Stimulated activated memory B cell treated with anti-CD40 and anti-IgM and Interleukin-4, amounts not matched to agents 10 μg/mL and 1 μg/mL and 100 μg/mL, for 72 hours (primary cell): Measurements from ENCODE around the gene C2orf42.
"Not testable (repeated sequence)": the region's sequence is repeated elsewhere in the genome, so short reads cannot be mapped to it uniquely, and the experiment has no call there.

Experiments used
- ATAC-seq: fragments of 150-1000 bp; cut with Tn5 transposase; 2 replicates; pipeline ENCODE4 v1.10.0; 2021
- H3K27ac Mint-ChIP-seq: one replicate; pipeline ENCODE4 v1.8.0; 2022; ENCODE audit warnings: mild to moderate bottlenecking, mixed read lengths
- H3K27me3 Mint-ChIP-seq: one replicate; pipeline ENCODE4 v1.8.0; 2022; ENCODE audit warnings: mixed read lengths
- H3K36me3 Mint-ChIP-seq: one replicate; pipeline ENCODE4 v1.8.0; 2022; ENCODE audit warnings: mixed read lengths
- H3K4me1 Mint-ChIP-seq: one replicate; pipeline ENCODE4 v1.8.0; 2022; ENCODE audit warnings: mixed read lengths
- H3K4me3 Mint-ChIP-seq: one replicate; pipeline ENCODE4 v1.8.0; 2022; ENCODE audit warnings: mild to moderate bottlenecking, moderate library complexity, mixed read lengths
- H3K9me3 Mint-ChIP-seq: one replicate; pipeline ENCODE4 v1.8.0; 2022; ENCODE audit warnings: mixed read lengths

C2orf42 gene

DNA sequence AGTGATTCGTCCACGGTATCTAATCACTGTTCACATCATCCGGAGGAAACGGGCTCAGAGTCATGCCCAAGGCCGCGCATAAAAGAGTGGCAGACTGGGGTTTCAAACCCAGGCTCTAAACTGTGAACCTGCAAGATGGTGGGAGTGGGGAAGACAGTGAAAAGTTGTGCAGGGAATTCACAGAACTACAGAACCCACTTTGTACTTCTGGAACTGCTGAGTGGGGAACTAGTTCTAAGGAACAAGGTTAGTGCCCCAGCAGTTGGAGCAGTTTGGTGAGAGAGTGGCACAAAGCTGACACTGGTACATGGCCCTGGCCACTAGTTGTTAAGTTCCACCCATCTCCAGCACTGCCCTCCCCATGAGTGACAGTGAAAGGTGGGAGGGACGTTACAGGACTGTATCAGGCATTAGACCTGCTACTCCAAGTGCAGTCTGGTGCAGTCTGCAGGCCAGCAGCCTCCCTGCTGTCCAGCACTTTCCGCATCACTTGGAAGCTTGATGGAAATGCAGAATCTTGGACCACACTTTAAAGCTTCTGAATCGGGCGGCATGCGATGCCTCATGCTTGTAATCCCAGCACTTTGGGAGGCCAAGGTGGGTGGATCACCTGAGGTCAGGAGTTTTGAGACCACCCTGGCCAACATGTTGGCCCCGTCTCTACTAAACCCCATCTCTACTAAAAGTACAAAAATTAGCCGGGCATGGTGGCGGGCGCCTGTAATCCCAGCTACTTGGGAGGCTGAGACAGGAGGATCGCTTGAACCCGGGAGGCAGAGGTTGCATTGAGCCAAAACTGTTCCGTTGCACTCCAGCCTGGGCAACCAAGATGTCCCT lies 47.3 kb downstream of the C2orf42 start:
- Mint-ChIP-seq H3K9me3 (no peaks in the 10 kb centered on the region), H3K27me3 (no peaks in the 10 kb centered on the region), H3K36me3 (no peaks in the 10 kb centered on the region), H3K4me3 (peak overlapping the region; percentile 91), H3K4me1 (peaks cover 50% of the 10 kb centered on the region), H3K27ac (peak overlapping the region; percentile 95)
- peak; percentile 14 for ATAC-seq

DNA sequence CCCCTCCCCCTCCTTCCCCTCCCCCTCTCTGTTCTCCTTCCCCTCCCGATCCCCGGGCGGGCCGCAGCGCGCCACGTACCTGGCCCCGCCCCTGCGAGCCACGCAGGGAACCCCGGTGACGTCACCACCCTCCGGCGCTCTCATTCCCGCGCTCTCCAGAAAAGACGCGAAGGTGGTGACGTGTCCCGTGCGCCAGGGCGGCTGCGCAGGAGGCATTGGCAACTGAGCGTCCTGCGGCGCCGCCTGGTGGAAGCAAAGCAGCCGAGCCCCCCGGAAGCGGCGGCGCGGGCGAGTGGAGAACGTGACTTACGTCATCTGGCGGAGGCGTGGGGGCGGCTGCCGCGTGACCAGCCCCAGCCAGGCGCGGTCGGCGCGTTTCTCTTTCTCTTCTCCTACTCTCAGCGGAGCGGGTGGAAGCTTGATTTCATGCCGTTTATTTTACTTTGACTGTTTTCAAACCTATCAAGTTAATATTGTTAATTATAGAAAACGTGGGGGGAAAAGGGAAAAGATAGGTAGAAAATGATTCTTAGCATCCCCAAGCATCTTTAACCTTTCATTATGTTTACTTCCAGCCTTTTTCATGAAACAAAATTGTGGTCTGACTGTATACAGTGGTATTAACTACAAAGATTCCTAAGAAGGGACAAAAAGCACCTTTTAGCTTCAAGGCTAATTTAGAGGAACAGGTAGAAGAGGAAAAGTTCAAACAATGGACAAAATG lies 48.1 kb downstream of the C2orf42 start:
- Mint-ChIP-seq H3K27me3 (no peaks in the 10 kb centered on the region), H3K9me3 (no peaks in the 10 kb centered on the region), H3K4me3 (peak overlapping the region; percentile 91), H3K4me1 (peaks cover 52% of the 10 kb centered on the region), H3K36me3 (no peaks in the 10 kb centered on the region), H3K27ac (peak overlapping the region; percentile 95)
- peak; percentile 85 for ATAC-seq

DNA sequence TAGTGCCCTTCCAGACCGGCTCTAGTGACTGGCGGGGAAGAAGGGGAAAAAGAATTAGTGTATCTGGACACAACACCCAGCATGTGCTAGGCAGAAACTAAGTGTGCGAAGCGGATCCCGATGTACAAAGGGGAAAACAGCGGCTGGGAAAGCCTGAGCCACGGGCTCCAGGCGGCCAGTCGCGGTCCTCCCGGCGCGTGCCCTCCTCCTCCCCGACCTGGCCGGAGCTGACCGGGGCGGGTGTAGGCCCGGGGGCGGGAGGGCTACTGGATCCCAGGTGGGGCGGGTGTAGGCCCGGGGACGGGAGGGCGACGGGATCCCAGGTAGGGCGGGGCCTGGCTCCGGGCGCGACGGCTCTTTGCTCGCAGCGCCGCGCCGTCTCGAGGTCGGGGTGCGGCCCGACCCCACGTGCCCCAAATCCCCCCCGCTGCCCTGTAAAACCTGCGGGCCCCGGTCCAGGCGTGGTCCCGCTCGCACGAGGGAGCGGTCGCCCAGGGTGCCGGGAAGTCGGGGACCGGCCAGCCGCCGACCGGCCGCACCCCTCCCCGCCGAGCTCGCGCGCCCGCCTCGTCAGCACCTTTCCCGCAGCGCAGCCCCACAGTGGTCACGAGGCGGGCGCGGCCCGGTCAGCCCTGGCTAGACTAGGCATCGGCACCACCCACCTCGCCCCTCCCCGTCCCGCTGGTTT lies 48.8 kb downstream of the C2orf42 start:
- Mint-ChIP-seq H3K4me1 (peaks cover 58% of the 10 kb centered on the region), H3K9me3 (no peaks in the 10 kb centered on the region), H3K4me3 (peak overlapping the region; percentile 91), H3K36me3 (no peaks in the 10 kb centered on the region), H3K27ac (peak overlapping the region; percentile 95), H3K27me3 (no peaks in the 10 kb centered on the region)
- peak; percentile 70 for ATAC-seq

DNA sequence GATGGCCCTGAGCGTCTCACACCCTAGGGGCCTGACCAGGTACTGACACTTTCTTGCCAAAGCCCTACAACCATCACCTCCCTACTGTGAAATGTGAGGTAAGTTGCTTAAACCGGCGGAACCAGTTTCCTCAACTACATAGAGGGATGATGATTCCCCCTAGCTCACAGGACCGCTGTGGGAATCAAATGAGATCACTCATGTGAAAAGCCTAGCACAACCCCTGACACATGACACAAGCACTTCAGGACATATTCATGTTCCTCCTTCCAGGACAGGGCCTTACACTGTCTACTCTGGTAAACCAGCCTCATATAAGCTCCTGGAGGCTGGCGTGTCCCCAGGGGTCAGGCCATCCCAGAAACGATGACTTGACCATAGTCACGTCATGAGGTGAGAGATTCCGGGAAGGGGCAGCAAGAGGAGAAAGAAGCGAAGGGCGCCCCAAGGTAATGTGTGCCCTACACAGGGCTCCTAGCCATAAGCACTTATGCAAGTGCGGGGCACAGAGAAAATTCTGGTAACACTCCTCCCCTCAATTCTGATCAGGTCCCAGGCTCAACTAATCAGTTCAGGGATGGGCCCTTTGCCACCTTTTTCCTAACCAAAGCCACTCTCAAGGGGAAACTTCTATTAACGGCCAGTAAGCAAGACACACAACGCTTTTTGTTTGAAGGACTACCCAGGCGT lies 49.5 kb downstream of the C2orf42 start:
- ATAC-seq = peak; percentile 66
- Mint-ChIP-seq H3K36me3 (no peaks in the 10 kb centered on the region), H3K27ac (peak overlapping the region; percentile 95), H3K9me3 (no peaks in the 10 kb centered on the region), H3K4me1 (peaks cover 56% of the 10 kb centered on the region), H3K4me3 (peak overlapping the region; percentile 91), H3K27me3 (no peaks in the 10 kb centered on the region)

DNA sequence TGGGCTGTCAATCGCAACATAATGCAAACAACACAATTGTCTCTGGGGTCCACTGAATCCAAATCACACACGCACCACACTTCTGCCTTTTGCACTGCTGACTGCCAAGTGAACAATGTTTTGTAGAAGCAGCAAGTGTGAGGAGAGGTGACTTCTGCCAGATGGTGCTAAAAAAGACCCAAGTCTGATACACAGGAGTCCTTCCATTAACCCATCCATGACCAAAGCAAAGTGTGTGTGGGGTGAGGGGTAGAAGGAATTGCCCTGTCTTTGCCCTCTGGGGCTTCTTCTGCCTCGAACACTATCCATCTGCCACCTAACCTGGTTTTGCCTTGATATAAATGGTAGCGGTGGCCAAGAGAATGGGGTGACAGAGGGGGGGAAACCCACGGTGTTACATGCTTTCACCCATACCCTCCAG lies 50.0 kb downstream of the C2orf42 start:
- peaks cover 56% of the 10 kb centered on the region for H3K4me1 Mint-ChIP-seq
- H3K36me3 Mint-ChIP-seq = no peaks in the 10 kb centered on the region
- H3K9me3 Mint-ChIP-seq = no peaks in the 10 kb centered on the region
- peak overlapping the region; percentile 95 for H3K27ac Mint-ChIP-seq
- H3K4me3 Mint-ChIP-seq = peak overlapping the region; percentile 91
- H3K27me3 Mint-ChIP-seq = no peaks in the 10 kb centered on the region
- ATAC-seq = no peak

DNA sequence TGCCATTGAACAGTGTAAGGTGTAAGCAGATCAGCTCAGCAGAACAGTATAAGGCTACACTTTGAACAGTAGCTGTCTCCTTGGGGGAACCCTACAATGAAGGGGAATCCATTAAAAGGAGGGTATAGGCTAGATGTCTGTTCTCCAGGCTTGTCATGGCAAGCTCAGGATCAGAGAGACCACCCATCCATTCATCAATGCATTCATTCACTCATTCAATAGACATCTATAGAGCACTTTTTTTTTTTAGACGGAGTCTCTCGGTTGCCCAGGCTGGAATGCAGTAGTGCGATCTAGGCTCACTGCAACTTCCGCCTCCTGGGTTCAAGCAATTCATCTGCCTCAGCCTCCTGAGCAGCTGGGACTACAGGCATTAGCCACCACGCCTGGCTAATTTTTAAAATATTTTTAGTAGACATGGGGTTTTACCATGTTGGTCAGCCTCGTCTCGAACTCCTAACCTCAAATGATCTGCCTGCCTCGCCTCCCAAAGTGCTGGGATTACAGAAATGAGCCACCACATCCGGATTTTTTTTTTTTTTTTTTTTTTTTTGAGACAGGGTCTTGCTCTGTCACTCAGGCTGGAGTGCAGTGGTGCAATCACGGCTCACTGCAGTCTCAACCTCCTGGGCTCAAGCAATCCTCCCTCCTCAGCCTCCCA lies 56.4 kb downstream of the C2orf42 start:
- Mint-ChIP-seq H3K4me1 (peaks cover 65% of the 10 kb centered on the region), H3K27ac (peak overlapping the region; percentile 97)
- not testable (repeated sequence) for ATAC-seq, H3K9me3 Mint-ChIP-seq, H3K4me3 Mint-ChIP-seq, H3K27me3 Mint-ChIP-seq, H3K36me3 Mint-ChIP-seq

DNA sequence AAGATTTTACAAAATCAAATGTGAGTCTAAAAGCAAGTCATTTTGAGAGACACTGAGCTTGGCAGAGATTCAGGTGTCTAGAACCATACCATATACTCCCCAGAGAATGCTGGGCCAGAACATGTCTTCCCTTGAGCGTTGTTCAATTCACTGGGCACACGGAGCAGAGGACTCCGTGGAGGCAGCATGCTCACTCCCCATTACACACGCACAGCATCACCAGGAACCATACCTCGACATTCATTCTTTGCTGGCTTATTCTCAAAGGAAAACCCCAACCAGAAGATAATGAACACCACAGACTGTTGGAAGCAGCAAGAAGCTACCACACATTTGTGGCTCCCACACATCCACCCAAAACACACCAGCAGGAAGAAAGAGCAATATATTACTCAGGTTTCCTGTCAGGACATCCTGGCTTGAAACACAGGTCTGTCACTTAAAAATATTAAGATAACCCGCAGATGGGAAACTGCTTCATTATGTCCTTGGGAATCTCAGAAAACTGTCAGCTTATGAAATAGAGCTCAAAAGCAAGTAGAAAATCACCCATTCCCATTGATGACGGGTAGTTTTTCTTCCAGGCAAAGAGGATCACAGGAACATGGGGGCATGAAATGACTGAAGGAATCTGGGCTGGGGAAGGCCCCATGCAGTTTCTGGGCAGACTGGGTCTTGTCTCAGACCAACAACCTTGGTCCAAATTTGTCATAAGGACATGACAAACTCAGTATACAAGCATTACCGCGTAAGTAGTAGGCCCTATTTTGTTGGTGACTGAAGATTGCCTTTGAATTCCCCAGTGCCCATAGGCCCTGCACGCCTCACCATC lies 57.1 kb downstream of the C2orf42 start:
- ATAC-seq = peak; percentile 69
- peak overlapping the region; percentile 89 for H3K4me3 Mint-ChIP-seq

DNA sequence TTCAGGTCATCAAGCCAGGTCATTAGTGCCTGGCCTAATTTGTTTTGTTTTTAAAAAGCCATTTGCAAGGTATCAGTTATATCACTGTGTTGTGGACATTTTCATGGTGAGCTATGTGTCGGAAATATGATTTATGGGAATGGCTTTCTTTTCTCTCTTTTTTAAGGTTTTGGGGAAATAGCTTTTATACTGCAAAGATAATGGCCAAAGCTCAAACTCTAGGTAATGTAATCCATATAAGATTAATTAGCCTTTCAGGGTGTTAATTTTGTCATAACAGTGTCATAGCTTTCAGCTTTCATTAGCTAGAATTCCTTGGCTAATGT lies 57.7 kb downstream of the C2orf42 start:
- H3K4me3 Mint-ChIP-seq = peak overlapping the region; percentile 89
- no peaks in the 10 kb centered on the region for H3K27me3 Mint-ChIP-seq
- H3K36me3 Mint-ChIP-seq = peaks cover 11% of the 10 kb centered on the region
- H3K9me3 Mint-ChIP-seq = no peaks in the 10 kb centered on the region
- H3K4me1 Mint-ChIP-seq = peaks cover 69% of the 10 kb centered on the region
- no peak for ATAC-seq
- H3K27ac Mint-ChIP-seq = peak overlapping the region; percentile 97

More for the DNA sequence above, 57.1 kb downstream of the C2orf42 start:
- H3K4me1 Mint-ChIP-seq = peaks cover 67% of the 10 kb centered on the region
- peaks cover 11% of the 10 kb centered on the region for H3K36me3 Mint-ChIP-seq
- H3K27me3 Mint-ChIP-seq = no peaks in the 10 kb centered on the region
- H3K9me3 Mint-ChIP-seq = no peaks in the 10 kb centered on the region
- peak overlapping the region; percentile 97 for H3K27ac Mint-ChIP-seq

DNA sequence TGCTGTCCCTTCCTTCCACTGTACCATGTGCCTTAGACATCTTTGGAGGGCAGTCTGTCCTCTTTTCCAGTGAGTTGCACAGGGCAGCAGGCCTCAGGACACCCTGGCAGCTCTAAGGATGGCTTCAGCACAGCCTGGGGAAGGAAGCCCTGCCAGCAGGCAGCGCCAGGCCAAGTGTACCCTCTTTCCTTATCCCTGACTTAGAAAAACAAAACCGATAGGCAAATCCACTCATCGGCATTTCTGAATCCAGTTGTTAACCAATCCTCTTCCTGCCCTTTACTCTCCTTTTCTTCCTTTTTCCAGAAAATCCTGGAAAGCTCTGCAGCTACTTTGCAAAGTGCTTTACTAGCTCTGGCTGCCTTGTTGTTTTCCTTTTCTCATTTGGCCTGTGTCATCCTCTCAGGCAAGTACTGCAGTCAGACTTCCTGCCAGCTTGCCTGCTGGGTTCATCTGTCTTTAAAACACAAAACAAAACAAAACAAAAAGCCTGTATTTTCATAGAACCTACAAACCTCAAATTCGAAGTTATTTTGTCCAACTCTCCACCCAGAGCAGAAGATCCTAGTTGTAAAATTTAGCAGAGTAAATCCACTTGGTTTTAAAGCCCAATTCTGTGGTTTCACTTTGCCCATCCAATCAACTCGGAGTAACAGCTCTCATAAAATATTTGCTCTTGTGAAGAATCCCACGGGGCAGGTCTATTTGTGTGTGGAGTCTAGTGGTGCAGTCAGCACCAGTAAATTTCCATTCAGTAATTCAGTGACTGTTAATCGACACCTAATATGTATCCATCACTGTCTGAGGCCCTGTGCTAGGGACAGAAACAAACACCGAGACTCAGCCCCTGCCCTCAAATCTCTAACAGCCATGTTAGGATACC lies 58.3 kb downstream of the C2orf42 start:
- H3K27ac Mint-ChIP-seq = peak overlapping the region; percentile 97
- peak; percentile 86 for ATAC-seq
- peak overlapping the region; percentile 89 for H3K4me3 Mint-ChIP-seq
- peaks cover 70% of the 10 kb centered on the region for H3K4me1 Mint-ChIP-seq
- no peaks in the 10 kb centered on the region for H3K27me3 Mint-ChIP-seq
- H3K9me3 Mint-ChIP-seq = no peaks in the 10 kb centered on the region
- peaks cover 11% of the 10 kb centered on the region for H3K36me3 Mint-ChIP-seq

DNA sequence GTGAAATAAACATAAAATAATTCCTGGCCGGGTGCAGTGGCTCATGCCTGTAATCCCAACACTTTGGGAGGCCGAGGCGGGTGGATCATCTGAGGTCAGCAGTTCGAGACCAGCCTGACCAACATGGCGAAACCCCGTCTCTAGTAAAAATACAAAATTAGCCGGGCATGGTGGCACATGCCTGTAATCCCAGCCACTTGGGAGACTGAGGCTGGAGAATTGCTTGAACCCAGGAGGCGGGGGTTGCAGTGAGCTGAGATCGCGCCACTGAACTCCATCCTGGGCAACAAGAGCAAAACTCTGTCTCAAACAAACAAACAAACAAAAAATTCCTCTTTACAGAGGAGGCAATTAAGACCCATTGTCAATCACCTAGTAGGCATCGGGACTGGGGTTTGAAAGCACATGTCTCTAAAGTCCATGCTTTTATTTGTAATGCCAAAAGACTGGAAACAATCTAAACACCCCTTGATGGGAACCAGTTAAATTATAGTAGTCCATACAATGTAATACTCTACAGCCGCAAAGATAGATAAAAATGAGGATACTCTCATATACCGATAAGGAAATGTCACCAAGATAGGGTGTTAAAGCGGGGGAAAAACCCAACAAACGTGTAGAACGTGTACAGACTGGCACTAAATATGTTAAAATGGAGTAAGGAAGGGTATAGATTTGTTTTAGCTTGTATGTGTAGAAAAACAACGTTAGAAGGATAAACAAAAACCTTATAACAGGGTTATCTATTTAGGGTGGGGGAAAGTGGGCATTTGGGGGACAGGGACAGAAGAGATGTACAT lies 59.3 kb downstream of the C2orf42 start:
- H3K9me3 Mint-ChIP-seq, ATAC-seq, H3K27me3 Mint-ChIP-seq: not testable (repeated sequence)
- H3K36me3 Mint-ChIP-seq = peaks cover 11% of the 10 kb centered on the region
- peak overlapping the region; percentile 97 for H3K27ac Mint-ChIP-seq
- peak overlapping the region; percentile 80 for H3K4me3 Mint-ChIP-seq
- peaks cover 67% of the 10 kb centered on the region for H3K4me1 Mint-ChIP-seq

DNA sequence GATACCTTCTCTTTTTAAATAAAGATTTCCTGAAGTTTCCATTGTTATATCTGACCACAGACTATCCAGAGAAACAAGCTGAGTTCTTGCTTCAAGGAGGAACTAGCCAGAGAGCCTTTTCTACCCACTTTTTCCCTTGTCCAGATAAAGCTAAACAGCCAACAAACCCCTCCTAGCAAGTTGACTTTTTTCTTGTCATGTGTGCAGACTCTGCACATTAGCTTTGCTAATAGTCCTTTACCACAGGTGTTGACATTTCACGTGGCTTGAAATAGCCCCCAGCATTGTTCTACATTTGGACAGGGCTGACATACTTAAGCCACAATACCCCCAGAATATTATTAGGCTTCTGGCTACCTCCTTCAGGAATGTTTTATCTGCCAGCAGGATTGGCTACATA lies 62.8 kb downstream of the C2orf42 start:
- Mint-ChIP-seq H3K36me3 (peaks cover 11% of the 10 kb centered on the region), H3K4me3 (no peak overlapping the region), H3K27ac (peak overlapping the region; percentile 100), H3K4me1 (peaks cover 69% of the 10 kb centered on the region), H3K27me3 (no peaks in the 10 kb centered on the region), H3K9me3 (no peaks in the 10 kb centered on the region)
- no peak for ATAC-seq

DNA sequence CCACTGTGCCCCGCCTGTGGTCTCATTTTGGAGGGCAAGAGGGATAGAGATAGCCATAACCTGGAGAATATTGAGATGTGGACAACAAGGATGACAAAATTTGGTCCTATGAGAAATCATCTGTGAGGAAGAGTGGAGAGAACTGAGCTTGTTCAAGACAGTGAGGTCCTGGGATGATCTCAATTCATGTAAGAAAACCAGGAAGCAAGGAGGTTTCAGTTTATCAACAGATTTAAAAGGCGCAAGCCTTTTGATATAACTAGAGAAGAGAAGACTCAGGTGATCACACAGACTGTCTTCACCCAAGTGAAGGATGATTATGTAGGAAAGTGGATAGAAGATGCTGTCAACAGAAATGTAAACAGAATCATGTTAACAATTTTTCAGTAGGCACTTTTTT lies 64.4 kb downstream of the C2orf42 start:
- no peaks in the 10 kb centered on the region for H3K27me3 Mint-ChIP-seq
- H3K36me3 Mint-ChIP-seq = peaks cover 11% of the 10 kb centered on the region
- ATAC-seq = no peak
- H3K4me3 Mint-ChIP-seq = peak overlapping the region; percentile 89
- H3K4me1 Mint-ChIP-seq = peaks cover 77% of the 10 kb centered on the region
- peak overlapping the region; percentile 100 for H3K27ac Mint-ChIP-seq
- no peaks in the 10 kb centered on the region for H3K9me3 Mint-ChIP-seq
